HepG2 (cell line): Measurements from ENCODE around the gene CHST11. TPM values are rescaled to one million over a fixed set of nuclear protein-coding genes. Genes with fewer than 3 reads are reported as not detected.

Experiments
- ATAC-seq: fragments of 200-7000 bp; cut with Tn5 transposase; 3 replicates; pipeline ENCODE4 v1.9.1; 2020; ENCODE audit warnings: mild to moderate bottlenecking, moderate library complexity
- BruUV-seq: library from RNA; stranded (reverse); fragments of 400-500 nt; replicated peaks from 2 replicates; lab custom pipeline; 2021; lab: Mats Ljungman, UMichigan
- CTCF ChIA-PET: fragments of 300-600 bp; formaldehyde crosslinking; extraction: SDS; loops from one replicate; lab custom pipeline; 2021; ENCODE audit warnings: low total read pairs, inconsistent platforms, low intra/inter-chr PET ratio; lab: Yijun Ruan, JAX
- POLR2A ChIA-PET: fragments of 350-600 bp; sonication (Branson Sonifier 250); formaldehyde crosslinking; loops from one replicate; lab custom pipeline; 2020; ENCODE audit warnings: antibody characterized with exemption, inconsistent platforms; lab: Yijun Ruan, JAX
- DNase-seq: peaks from one replicate; pipeline ENCODE4 v3.0.0-alpha.2; 2015; ENCODE audit warnings: low spot score
- FAIRE-seq: peaks from 3 replicates; lab custom pipeline; 2011; peaks lifted over from hg19 to GRCh38; lab: Jason Lieb, UNC
- H2AFZ ChIP-seq: one replicate; pipeline ENCODE4 v1.6.1; 2011; ENCODE audit warnings: low read length, inconsistent platforms
- H3K27ac ChIP-seq: fragments of 300-600 bp; 3 replicates; pipeline ENCODE4 v1.8.0; 2011; ENCODE audit warnings: mixed run types, mild to moderate bottlenecking, mixed read lengths, low read length, inconsistent platforms; ENCODE audit not compliant: insufficient read depth; ENCODE audit errors: extremely low read length
- H3K27me3 ChIP-seq, 2 experiments: fragments of 200-600 bp in 1 of 2; 2 replicates in 1 of 2; 3 replicates in 1 of 2; pipeline versions ENCODE4 v1.6.0 to v1.8.0; 2011; ENCODE audit warnings: low read length in 2 of 2, mild to moderate bottlenecking in 2 of 2, moderate library complexity in 2 of 2, inconsistent platforms in 1 of 2; ENCODE audit not compliant: insufficient read depth in 2 of 2, control insufficient read depth in 1 of 2
- H3K36me3 ChIP-seq, 2 experiments: fragments of 200-600 bp in 1 of 2; replicated peaks in 1 of 2; 2 replicates in 1 of 2; 3 replicates in 1 of 2; pipeline versions ENCODE4 v1.5.1 to v1.8.0; 2011; ENCODE audit warnings: low read length in 2 of 2, inconsistent platforms in 1 of 2; ENCODE audit not compliant: insufficient read depth in 2 of 2, control insufficient read depth in 1 of 2
- H3K4me1 ChIP-seq: 2 replicates; pipeline ENCODE4 v1.5.1; 2012; ENCODE audit warnings: low read length, inconsistent platforms; ENCODE audit not compliant: insufficient read depth
- H3K4me2 ChIP-seq: 2 replicates; pipeline ENCODE4 v1.6.0; 2011; ENCODE audit warnings: low read depth, low read length, inconsistent platforms
- H3K4me3 ChIP-seq, 3 experiments: fragments of 200-600 bp in 1 of 3; sonication (generic), shearing (Covaris generic) in 1 of 3; replicated peaks in 1 of 3; 2 replicates each; pipeline ENCODE4 v1.5.1; 2011 to 2016; ENCODE audit warnings: low read length in 3 of 3, inconsistent platforms in 2 of 3, low read depth in 2 of 3, mild to moderate bottlenecking in 2 of 3, control low read depth in 1 of 3, mixed read lengths in 1 of 3; ENCODE audit not compliant: insufficient read depth in 1 of 3
- H3K79me2 ChIP-seq: one replicate; pipeline ENCODE4 v1.6.1; 2011; ENCODE audit warnings: low read length, inconsistent platforms; ENCODE audit not compliant: insufficient read depth
- H3K9ac ChIP-seq: 2 replicates; pipeline ENCODE4 v1.6.0; 2011; ENCODE audit warnings: mild to moderate bottlenecking, low read depth, low read length, inconsistent platforms; ENCODE audit not compliant: insufficient read depth
- H3K9me3 ChIP-seq: 2 replicates; pipeline ENCODE4 v1.5.1; 2012; ENCODE audit warnings: mild to moderate bottlenecking, low read length
- H4K20me1 ChIP-seq: 2 replicates; pipeline ENCODE4 v1.6.0; 2011; ENCODE audit warnings: inconsistent platforms, mild to moderate bottlenecking, low read length, moderate library complexity; ENCODE audit not compliant: insufficient read depth
- HIC2 ChIP-seq: sonication (generic); formaldehyde crosslinking; IDR thresholded peaks from 2 replicates; pipeline ENCODE4 v1.9.0; 2022; ENCODE audit warnings: low read depth, missing genetic modification reagents
- SNAPC5 ChIP-seq: sonication (generic); formaldehyde crosslinking; IDR thresholded peaks from 2 replicates; pipeline ENCODE4 v1.8.1; 2023; ENCODE audit warnings: mild to moderate bottlenecking, missing genetic modification reagents, borderline replicate concordance
- ZGPAT ChIP-seq: IDR thresholded peaks from 2 replicates; pipeline ENCODE4 v1.6.1; 2016; ENCODE audit warnings: mild to moderate bottlenecking
- ZNF142 ChIP-seq: sonication (generic); formaldehyde crosslinking; IDR thresholded peaks from 2 replicates; pipeline ENCODE4 v1.4.0; 2020; ENCODE audit warnings: missing genetic modification reagents
- ZNF383 ChIP-seq: sonication (generic); formaldehyde crosslinking; IDR thresholded peaks from 2 replicates; pipeline ENCODE4 v1.4.0; 2020; ENCODE audit warnings: missing genetic modification reagents, mild to moderate bottlenecking, borderline replicate concordance
- ZNF484 ChIP-seq: sonication (generic); formaldehyde crosslinking; IDR thresholded peaks from 2 replicates; pipeline ENCODE4 v1.5.1; 2020; ENCODE audit warnings: mild to moderate bottlenecking, low read depth, missing genetic modification reagents, borderline replicate concordance
- WGBS: methylation state at CpG from one replicate; pipeline ENCODE4 v1.1.6; 2017; ENCODE audit warnings: low lambda C conversion rate; 5-methylcytosine and 5-hydroxymethylcytosine counted together
- in situ Hi-C: cut with HindIII; loops from 2 replicates; pipeline ENCODE4 v1.10.0; 2017; ENCODE audit warnings: low pct_unique_long_range_greater_than_20kb; ENCODE audit not compliant: extremely low pct_ligation_motif_present
- intact Hi-C: fragments of 100-400 bp; cut with micrococcal nuclease; formaldehyde crosslinking; loops from one replicate; pipeline ENCODE4 v1.10.0; 2022; ENCODE audit not compliant: unreplicated experiment
- polyA plus RNA-seq, 8 experiments: library from polyadenylated mRNA; depleted of rRNA in 3 of 8; stranded (reverse) in 7 of 8; unstranded in 1 of 8; fragments of >200 nt; fragmentation: Illumina TruSeq in 4 of 8; extraction: Trizol in 4 of 8; gene quantifications; 2 replicates each; pipeline versions ENCODE4 v1.2.1 to v1.2.3, GENCODE V29; 2011 to 2016; ENCODE audit warnings: low read depth in 4 of 8, missing spikeins in 1 of 8, mixed read lengths in 1 of 8; ENCODE audit not compliant: insufficient read depth in 1 of 8
- total RNA-seq, 5 experiments: library from RNA; depleted of rRNA; stranded (reverse); fragments of >200 nt; fragmentation: Illumina TruSeq; extraction: Trizol; gene quantifications; 2 replicates each; pipeline ENCODE4 v1.2.3, GENCODE V29; 2016; ENCODE audit warnings: low read depth in 1 of 5
- TF ChIP-seq, protein P1 (sequence below): sonication (generic); formaldehyde crosslinking; IDR thresholded peaks from 2 replicates; pipeline ENCODE4 v1.4.0; 2020; ENCODE audit warnings: missing genetic modification reagents, mild to moderate bottlenecking, borderline replicate concordance

Gene CHST11
- total and polyA plus RNA-seq, 2 of the 13 experiments (the other 11 are each of a cell fraction or from before 2014, with no cell fraction given): 0.15 TPM; not detected in 1

DNA sequence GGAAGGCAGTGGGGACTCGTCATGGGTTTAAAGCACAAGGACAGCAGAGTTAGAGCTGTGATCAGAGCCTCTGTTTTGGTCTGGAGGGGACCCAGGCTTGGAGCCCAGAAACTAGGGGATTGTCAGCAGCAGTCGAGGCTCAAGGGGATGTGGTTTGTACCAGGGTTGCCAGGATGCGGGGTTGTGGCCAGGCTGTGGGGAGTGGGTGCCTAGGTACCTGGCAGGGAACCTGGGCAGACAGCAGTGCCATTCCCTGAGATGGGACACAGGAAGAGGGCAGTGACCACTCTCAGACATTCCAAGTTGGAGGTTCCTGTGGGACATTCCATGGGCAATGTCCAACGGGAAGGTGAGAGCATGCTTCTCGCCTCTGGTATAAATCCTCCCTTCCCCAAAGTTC lies 279.1 kb downstream of the CHST11 start:
- H3K4me1 ChIP-seq: no peaks in the 10 kb centered on the region
- no peak overlapping the region for H2AFZ ChIP-seq
- ATAC-seq (no peak), FAIRE-seq (no peak), DNase-seq (no peak)
- H3K27ac ChIP-seq: no peak overlapping the region
- no peak overlapping the region for H3K4me2 ChIP-seq
- BruUV-seq: no TSS peak
- H3K9ac ChIP-seq: no peak overlapping the region
- no peak overlapping the region for H3K4me3 ChIP-seq
- peaks cover 3 to 29% of the 10 kb centered on the region in 2 experiments; a peak in 3 of 5 replicates for H3K27me3 ChIP-seq
- 0% methylated on average over 4 of the region's 5 CpGs for WGBS
- CTCF ChIA-PET: no interaction called here
- no peaks in the 10 kb centered on the region for H3K9me3 ChIP-seq
- POLR2A ChIA-PET: no interaction called here
- no peaks in the 10 kb centered on the region for H3K36me3 ChIP-seq
- no peaks in the 10 kb centered on the region for H3K79me2 ChIP-seq
- no peaks in the 10 kb centered on the region for H4K20me1 ChIP-seq
- in situ Hi-C loops: no loop called here
- intact Hi-C loops: no loop called here
- TF ChIP-seq ZNF383 (CRISPR knock-in tag) (no peak), SNAPC5 (CRISPR knock-in tag) (no peak), ZNF142 (CRISPR knock-in tag) (no peak), ZNF484 (CRISPR knock-in tag) (no peak), ZGPAT (CRISPR knock-in tag) (no peak), HIC2 (CRISPR knock-in tag) (no peak)
- TF ChIP-seq, protein P1, sequence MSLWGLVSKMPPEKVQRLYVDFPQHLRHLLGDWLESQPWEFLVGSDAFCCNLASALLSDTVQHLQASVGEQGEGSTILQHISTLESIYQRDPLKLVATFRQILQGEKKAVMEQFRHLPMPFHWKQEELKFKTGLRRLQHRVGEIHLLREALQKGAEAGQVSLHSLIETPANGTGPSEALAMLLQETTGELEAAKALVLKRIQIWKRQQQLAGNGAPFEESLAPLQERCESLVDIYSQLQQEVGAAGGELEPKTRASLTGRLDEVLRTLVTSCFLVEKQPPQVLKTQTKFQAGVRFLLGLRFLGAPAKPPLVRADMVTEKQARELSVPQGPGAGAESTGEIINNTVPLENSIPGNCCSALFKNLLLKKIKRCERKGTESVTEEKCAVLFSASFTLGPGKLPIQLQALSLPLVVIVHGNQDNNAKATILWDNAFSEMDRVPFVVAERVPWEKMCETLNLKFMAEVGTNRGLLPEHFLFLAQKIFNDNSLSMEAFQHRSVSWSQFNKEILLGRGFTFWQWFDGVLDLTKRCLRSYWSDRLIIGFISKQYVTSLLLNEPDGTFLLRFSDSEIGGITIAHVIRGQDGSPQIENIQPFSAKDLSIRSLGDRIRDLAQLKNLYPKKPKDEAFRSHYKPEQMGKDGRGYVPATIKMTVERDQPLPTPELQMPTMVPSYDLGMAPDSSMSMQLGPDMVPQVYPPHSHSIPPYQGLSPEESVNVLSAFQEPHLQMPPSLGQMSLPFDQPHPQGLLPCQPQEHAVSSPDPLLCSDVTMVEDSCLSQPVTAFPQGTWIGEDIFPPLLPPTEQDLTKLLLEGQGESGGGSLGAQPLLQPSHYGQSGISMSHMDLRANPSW (CRISPR knock-in tag): no peak
